ENCODE measurements around the gene EPN2.
"Not testable (repeated sequence)": the region's sequence is repeated elsewhere in the genome, so short reads cannot be mapped to it uniquely, and the experiment has no call there.

EPN2 gene

DNA sequence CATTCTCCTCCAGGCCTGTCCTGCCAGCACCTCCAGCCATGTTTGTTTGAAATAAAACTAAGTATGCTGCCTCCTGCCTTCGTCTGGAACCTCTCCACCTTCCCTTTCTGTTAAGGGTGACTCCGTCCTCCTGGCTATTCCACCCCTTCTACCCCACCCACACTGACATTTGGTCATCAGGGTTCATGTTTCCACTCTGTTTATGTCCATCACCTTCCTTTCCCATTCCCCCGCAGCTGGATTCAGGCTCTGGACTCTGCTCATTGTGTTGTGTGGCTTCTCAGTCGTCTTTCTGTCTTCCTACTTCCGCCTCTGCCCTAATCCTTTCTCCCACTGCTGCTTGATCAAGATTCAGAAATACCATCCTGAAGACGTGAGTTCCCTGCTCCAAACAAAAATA, 28.6 kb downstream of the EPN2 start:
- no peak for DNase-seq (ENCODE audit: low read depth, low spot score)

DNA sequence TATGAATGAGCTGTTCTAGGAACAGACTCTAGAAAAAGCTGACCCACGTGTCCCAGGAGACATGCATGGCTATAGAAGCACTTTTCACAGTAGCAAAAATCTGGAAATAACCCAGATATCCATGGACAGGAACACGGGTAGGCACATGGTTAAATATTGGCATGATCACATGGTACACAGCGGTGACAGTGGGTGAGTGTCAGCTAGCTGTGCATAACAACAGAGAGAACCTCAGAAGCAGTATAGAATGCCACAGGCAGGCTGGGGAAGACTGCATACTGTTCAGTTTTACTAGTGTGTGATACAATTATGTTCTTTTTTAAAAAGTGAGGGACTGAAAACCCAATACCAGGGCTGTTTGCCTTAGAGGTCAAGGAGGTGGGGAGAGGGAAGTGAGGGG, 31.4 kb downstream of the EPN2 start:
- no peak for DNase-seq (ENCODE audit: low read depth, low spot score)

DNA sequence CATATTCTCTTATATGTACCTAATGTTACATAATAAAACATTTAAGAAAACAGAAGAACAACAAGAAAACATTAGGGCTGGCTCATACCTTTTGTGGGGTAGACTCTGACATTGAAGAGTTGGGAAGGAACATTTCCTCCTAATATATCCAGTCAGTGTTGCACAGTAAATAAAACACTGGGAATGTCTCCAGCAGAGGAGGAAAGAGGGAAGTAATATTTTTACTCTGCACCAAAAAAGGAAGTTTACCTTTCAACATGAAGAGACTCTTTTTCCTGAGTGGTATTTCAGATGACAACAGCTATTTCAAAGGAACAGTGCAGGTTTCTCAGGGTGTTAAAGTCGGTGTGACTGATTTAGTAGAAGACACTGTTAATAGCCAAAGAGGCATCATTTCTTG, 31.9 kb downstream of the EPN2 start:
- no peak for DNase-seq (ENCODE audit: low read depth, low spot score)

DNA sequence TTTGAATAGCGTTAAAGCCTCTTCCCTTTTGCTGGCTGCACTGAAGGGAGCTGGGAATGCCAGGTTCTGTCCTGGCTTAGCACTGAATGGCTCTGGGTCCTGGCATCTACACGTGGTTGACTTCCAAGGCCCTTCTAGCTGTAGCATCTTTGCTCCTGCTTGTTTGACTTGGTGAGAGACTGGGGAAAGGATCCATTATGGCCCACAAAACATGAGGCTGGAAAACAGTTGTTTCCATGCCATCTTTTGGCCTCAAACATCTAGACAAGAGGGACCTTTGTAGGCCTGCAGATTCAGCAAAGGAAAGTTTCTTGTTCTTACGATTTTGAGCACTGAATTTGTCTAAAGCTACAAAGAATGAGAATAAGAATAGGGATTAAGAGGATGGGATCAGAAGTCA, 32.5 kb downstream of the EPN2 start:
- DNase-seq (ENCODE audit: low read depth, low spot score), result no peak

DNA sequence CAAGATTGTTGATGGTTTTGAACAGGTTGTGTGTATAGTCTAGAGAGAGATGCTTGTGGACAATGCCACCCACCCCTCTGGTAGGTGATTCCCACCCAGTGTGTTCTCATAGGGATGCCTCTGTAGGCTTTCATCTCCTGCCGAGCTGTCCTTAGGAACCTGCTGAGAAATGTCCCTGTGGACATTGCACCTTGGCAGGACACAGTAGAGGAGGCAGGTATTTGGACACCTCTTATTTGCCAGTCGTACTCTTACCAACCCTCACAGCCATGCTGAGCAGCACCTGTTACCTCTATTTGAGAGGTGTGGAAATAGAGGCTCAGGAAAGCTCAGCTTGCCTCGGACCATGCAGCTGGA, 33.2 kb downstream of the EPN2 start:
- DNase-seq (ENCODE audit: low read depth, low spot score), result no peak

DNA sequence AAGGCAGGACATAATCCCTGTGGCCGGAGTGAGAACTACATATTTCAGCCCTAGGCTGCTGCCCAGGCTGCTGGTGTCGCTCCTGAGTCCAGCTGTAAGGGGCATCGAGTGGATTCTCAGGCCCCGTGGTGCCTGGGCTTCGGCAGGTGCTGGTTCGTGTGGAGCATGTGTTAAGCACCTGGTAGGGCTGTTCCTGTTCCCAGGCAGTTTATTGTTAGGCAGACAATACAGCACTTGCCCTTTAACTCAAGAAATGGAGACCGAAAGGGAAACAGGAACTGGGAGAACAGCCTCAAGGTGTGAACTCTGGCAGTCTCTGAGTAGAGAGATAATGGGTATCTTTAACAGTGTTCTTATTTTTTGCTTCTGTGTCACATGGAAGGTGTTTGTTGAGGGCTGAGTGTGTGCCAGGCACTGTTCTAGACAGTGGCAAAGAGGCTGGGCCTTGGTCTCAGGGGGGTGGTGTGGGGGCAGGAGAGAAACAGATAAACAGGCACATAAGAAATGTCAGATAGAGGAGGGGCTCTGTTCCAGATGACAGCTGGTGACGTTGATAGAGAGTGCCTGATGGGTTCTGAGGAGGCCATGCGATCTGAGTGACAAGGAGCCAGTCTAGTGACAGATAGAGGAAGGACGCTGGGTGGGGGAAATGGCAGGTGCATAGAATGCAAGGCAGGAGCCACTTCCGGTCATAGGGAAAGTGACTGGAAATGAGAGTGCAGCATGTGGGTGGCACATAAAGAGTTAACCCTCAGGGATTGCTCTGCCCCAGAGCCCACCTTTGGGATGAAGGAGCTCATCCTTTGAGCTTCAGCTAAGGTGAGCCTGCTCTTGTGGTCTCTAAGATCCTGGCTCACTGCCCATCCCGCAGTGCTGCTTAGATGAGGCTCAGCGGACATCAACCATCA, 33.8 kb downstream of the EPN2 start:
- DNase-seq (ENCODE audit: low read depth, low spot score), result no peak

DNA sequence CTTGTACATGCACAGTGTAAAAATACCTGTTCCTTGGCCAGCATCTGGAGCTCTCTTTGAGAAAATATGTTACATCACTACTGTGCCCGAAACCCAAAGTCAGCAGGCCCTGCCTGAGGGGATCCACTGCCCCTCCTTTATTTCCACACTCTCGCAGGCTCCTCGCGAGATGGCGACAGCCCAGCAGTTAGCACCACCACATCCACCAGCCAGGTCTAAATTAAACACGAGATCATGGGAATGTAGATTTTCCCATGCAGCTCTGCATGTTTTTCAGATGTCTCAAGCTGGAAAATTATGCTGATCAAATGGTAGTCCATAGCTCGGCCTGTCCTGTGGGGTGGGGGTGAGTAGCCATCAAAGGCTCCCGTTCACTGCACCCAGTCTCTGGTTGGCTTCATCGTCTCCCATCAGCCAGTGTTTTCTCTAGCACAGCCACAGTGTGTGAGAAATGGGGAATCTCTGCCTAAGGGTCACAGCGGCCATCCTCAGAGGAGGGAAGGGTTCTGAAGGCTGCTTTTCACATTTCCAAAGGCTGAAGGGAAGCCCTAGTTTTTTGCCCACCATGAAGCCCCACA, 34.7 kb downstream of the EPN2 start:
- DNase-seq (ENCODE audit: low read depth, low spot score), result no peak

DNA sequence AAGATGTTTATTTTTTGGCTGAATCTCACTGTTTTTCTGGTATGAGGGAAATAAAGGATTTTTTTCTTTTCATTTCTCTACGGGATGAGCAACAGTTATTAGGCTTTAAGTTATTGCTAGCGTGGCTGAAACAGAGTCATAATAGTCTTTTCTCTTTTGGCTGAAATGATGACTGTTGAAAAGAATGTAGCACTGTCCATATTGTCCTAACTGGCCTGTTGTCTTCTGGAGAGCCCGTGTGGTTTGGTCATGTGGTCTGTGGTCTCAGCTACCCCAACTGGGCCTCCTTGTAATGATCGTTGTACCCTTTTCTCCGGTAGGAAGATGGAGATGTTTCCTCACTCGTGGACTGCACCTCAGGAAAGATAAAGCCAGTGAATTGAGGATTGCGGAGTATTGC, 36.6 kb downstream of the EPN2 start:
- DNase-seq (ENCODE audit: low read depth, low spot score), result no peak

DNA sequence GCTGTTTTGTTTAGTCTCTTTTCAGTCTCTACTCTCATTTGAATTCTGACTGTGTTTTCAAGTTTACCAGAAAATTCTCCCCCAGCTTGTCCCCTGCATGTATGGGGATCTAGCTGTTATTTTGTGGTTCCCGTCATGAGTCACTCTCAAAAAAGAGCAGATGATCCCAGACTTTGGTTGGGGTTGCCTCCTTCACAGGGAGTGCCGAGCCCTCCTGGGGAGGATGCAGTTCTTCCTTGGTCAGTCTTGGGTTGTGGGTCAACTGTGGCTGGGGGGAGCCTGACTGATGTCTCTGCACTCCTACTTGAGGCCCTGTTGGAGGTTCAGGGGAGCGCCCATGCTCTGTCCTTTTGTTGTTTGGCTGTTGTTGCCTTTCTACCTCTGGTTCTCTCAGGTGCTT, 37.7 kb downstream of the EPN2 start:
- DNase-seq (ENCODE audit: low read depth, low spot score), result no peak

DNA sequence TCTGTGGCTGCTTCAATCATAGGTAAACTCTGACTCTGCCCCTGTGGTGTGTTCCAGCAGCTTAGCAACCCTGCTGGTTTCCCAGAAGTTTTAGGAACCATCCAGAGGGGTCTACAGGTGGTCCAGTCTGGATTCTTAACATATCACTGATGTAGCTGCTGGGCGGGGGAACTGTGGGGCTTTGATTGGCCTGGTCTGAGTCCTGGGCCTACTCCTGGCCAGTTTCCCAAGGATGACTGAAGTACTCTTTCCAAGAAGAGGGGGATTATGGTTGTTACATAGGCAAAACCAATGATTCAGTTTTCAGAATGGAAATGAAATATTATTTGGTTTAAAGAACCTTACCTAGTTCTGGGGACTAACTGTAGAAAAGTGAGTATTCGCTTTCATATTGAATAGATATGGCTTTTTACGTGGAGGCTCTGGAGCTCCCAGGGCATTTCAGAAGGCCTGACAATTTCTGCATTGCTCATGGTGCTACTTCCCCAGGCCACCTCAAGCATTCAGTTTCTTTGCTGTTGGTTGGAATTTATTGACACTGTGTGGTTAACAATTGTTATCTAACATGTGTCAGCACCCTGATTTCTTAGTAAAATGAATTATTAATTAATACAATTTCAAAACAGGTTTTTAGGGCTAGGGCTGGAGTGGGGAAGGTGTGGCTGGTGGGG, 38.4 kb downstream of the EPN2 start:
- DNase-seq (ENCODE audit: low read depth, low spot score), result no peak

DNA sequence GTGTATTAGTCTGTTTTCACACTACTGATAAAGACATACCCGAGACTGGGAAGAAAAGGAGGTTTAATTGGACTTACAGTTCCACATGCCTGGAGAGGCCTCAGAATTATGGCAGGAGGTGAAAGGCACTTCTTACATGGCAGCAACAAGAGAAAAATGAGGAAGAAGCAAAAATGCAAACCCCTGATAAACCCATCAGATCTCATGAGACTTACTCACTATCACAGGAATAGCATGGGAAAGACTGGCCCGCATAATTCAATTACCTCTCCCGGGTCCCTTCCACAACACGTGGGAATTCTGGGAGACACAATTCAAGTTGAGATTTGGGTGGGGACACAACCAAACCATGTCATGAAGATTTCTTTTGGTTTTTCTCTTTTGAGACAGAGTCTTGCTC, 41.1 kb downstream of the EPN2 start:
- DNase-seq (ENCODE audit: low read depth, low spot score), result not testable (repeated sequence)

DNA sequence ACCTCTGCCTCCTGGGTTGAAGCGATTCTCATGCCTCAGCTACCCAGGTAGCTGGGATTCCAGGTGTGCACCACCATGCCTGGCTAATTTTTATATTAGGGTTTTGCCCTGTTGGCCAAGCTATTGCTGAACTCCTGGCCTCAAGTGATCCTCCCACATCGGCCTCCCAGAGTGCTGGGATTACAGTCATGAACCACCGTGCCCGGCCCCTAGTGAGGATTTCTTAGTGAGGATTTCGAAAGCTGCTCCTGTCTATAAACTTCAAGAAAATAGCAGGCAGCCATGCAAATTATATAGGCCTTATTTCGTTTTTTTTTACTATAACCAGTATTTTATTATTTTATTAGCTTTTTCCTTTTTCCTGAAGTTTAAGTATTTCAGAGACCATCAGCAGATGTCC, 41.6 kb downstream of the EPN2 start:
- no peak for DNase-seq (ENCODE audit: low read depth, low spot score)

DNA sequence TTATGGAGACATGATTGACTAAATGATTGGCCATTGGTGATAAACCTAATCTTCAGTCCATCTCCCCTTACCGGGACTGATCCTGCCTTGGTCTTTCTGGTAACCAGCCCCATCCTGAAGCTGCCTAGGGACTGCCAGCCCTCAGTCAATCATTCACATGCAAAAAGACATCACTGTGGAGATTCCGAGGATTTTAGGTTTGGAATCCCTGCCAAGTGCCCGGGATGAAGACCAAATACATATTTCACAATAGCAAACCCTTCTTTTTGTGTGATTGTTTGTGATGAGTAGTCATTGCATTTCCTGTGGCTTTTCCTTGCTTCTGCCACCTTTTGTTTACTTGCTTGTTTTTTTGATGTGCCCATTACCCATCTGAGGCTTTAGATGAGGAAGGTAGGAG, 44.0 kb downstream of the EPN2 start:
- DNase-seq (ENCODE audit: low read depth, low spot score), result no peak

DNA sequence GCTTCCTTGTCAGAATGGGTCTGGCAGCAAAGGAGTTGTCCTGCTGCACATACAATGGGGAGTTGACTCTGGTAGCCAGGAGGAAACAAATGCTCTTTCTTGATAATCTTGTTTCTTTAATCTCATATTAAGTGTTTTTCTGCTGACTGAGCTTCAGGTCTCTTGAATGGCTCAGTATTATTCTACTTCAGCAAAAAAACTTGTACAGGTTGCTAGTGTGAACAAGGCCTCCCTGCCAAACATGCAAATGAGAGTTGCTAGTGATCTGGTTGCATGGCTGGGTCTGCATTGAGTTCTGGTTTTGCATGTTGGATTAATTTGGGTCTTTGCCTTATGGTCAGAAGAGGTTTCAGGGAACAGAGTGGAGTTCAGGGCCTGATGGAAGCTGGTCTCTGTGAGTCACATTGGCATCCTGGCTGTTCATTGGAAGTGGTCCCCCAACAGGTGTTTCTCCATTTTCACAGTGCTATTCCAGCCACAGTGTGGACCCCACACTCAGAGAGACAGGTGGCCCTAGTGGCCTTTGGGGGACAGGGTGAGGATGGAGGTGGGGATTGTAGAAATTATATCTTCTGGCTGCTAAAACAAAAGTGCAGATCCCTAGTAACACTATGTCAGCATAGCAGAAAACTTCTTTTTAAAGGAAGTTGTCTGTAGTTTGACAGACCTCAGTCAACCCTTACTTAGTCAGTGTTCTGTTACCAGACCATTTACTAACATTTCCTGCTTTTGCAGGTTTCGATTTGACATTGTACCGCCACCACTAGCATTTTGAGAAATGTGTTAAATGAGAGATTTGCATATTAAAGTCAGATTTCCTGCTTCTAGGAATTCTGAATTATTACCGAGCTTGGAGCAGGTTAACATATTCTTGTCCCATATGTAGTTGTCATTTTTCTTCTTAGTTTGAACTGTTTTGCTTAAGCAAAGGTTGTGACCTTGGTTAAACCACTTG, 47.1 kb downstream of the EPN2 start:
- no peak for DNase-seq (ENCODE audit: low read depth, low spot score)

DNA sequence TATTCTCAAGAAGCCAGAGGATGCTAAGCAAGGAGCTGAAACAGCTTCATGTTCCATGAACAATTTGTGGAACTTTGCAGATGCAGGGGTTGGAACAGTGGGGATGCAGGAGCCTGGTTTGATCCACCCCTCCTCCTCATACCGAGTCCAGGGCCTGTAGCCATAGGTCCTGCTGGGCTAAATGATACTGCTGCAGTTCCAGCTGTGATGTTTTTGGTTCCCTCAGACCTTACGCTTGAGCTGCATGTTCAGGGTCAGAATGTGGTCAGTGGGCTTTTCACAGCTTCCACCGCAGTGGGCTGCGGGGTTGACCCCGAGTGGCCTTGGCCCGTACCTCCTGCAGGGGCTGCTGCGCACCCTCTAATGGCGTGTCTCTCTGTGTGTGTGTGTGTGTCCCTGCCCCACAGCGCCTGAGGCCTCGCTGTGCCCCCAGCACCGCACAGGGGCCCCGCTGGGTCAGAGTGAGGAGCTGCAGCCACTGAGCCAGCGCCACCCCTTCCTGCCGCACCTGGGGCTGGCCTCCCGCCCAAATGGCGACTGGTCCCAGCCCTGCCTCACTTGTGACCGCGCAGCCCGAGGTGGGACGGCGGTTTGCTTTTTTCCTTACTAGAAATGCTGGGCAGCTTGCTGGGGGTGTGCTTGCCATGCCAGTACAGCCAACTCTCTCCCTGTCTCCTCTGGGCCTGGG, 48.2 kb downstream of the EPN2 start:
- no peak for DNase-seq (ENCODE audit: low read depth, low spot score)

DNA sequence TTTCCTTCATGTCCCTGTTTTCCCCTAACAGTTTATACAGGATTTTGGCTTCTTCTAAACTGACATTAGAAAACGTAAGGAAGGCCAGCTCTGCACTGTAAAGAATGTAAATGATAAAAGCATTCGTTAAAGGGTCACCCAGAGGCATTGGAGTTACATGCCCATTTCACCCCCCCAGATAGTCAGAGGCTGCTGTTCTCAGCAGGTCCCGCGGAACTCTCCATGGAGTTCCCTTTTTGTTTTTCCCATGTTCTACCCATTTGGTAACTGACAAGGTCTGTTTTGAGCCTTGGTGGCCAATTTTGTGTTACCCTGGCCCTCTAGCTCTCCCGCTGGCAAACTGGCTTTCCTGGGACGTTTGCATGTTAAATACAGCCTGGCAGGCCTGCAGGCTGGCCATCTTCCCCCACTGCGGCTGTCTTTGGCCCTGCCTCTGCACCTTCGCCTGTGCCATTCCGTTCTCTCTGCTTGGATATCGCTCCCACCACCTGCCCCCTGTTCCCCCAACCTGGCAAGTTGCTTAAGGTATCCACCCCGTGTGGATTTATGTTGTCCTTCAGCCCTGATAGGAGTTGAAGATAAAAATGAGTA, 49.7 kb downstream of the EPN2 start:
- DNase-seq (ENCODE audit: low read depth, low spot score), result no peak

DNA sequence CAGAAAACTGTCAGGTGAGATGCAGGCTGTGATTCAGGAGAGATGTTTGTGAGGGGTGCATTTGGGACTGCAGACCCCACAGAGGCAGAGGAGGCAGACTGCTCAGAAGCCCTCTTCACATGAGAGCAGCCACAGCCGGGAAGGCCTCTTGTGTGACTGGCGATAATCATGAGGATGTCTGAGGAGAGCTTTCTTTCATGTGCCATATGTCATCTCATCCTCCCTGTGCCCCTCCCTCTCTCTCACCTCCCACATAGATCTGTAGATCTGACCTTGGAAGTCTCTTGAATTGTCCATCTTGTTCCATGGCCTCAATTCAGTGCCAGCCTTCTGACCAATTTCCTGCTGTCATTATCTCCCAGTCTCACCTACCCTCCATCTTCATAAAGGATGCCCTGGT, 50.5 kb downstream of the EPN2 start:
- DNase-seq (ENCODE audit: low read depth, low spot score), result no peak

DNA sequence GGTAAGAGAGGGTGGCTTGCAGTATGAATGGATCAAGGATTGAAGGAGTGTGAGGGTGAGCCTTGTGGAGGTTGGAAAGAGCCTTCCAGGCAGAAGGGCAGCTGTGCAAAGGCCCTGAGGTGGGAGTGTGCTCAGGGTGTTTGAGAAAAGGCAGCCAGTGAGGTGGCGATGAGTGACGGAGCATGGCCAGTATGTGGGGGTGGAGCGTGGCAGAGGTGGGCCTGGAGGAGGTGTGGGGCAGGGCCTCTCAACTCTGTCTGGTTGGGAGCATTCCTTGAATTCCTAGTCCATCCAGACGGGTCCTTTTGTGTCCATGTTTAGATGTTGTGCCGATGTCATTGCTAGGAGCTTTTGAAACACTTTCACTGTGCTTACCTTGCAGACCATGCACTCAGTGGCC, 51.3 kb downstream of the EPN2 start:
- DNase-seq (ENCODE audit: low read depth, low spot score), result no peak

DNA sequence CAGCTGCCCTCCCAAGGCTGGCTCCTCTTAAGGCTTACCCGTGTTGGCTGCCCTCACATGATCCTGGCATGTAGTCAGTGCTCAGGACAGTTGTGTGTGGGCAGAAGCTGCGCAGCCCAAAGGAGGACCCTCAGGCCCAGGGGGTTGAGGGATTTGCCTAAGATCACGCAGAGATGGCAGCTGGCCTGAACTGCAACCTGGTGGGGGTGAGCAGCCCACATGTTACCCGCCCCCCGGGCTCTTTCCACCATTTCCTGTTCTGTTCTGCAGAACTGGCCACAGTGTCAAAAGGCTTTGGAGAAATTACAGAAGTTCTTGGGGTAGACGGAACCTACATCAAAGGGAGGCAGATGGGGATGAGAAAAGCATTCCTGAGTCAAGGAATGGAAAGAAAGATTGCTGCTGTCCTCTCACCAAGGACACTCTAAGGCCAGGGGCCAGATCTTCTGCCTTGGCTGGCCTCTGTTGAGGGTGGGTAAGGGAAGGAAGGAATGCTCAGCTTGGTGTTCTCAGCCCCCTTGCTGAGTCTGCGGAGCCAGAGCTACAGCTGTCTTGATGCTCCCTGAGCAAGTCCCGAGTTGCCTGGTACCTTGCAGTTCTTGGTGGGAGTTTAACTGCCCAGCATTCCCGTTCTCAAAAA, 53.0 kb downstream of the EPN2 start:
- no peak for DNase-seq (ENCODE audit: low read depth, low spot score)

DNA sequence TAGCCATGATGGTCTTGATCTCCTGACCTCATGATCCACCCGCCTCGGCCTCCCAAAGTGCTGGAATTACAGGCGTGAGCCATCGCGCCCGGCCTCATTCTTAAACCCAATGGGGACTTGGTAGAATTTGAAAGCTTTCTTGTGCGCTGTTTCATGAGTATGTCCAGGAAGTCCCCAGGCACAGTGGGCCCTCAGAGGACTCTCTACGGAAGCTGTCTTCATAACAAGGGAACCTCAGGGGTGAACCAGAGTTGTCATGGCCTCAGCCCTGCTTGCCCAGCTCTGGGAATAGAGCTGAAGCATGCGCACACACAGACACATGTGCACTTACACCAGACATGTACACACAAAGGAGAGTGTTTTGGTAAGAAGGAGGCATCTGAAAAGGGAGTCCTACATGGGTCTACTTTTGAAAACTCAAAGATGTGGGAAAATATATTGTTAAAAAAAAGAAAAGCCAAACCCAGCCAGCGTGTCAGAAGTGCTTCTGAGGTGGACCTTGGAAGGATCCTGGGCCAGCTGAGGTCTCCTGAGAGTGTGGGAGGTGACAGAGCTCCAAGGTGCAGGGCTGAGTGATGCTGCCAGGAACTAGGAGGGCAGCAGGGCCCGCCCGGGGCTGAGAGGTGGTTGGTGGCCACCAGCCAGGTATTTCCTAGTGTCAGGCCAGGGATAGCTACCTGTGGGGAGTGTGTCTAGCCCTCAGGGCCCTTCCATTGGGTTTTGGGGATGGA, 54.6 kb downstream of the EPN2 start:
- DNase-seq (ENCODE audit: low read depth, low spot score), result no peak
